Smooth muscle cell (in vitro differentiated cells): Measurements from ENCODE around the gene CIT. TPM values are rescaled to one million over a fixed set of nuclear protein-coding genes. Genes with fewer than 3 reads are reported as not detected.

Source experiments
- DNase-seq: peaks from one replicate; lab custom pipeline; 2025; ENCODE audit not compliant: unreplicated experiment; lab: John Stamatoyannopoulos, UW
- H2AFZ ChIP-seq: fragments of 200-600 bp; sonication (generic); 2 replicates; pipeline ENCODE4 v1.6.0; 2016; ENCODE audit warnings: antibody characterized with exemption, low read depth, mild to moderate bottlenecking
- H3F3A ChIP-seq: fragments of 200-600 bp; sonication (generic); 2 replicates; pipeline ENCODE4 v1.6.0; 2017; ENCODE audit warnings: antibody characterized with exemption, low read depth
- H3K27ac ChIP-seq: fragments of 200-600 bp; sonication (generic); 2 replicates; pipeline ENCODE4 v1.5.1; 2016; ENCODE audit warnings: low read depth, mild to moderate bottlenecking
- H3K27me3 ChIP-seq: fragments of 200-600 bp; sonication (generic); 2 replicates; pipeline ENCODE4 v1.6.1; 2016; ENCODE audit warnings: low read depth, mild to moderate bottlenecking
- H3K36me3 ChIP-seq: fragments of 200-600 bp; sonication (generic); 2 replicates; pipeline ENCODE4 v1.5.1; 2016; ENCODE audit warnings: low read depth
- H3K4me1 ChIP-seq: fragments of 200-600 bp; sonication (generic); 2 replicates; pipeline ENCODE4 v1.5.1; 2016; ENCODE audit warnings: low read depth
- H3K4me2 ChIP-seq: fragments of 200-600 bp; sonication (generic); 2 replicates; pipeline ENCODE4 v1.6.0; 2016; ENCODE audit warnings: mild to moderate bottlenecking
- H3K4me3 ChIP-seq: fragments of 200-600 bp; sonication (generic); 2 replicates; pipeline ENCODE4 v1.5.1; 2016; ENCODE audit warnings: mild to moderate bottlenecking
- H3K79me2 ChIP-seq: fragments of 200-600 bp; sonication (generic); 2 replicates; pipeline ENCODE4 v1.6.0; 2016; ENCODE audit warnings: low read depth, mild to moderate bottlenecking
- H3K9ac ChIP-seq: fragments of 200-600 bp; sonication (generic); 2 replicates; pipeline ENCODE4 v1.6.0; 2016; ENCODE audit warnings: low read depth
- H3K9me3 ChIP-seq: fragments of 200-600 bp; sonication (generic); replicated peaks from 2 replicates; pipeline ENCODE4 v1.5.1; 2016; ENCODE audit warnings: low read depth
- H4K20me1 ChIP-seq: fragments of 200-600 bp; sonication (generic); 2 replicates; pipeline ENCODE4 v1.6.0; 2016; ENCODE audit warnings: low read depth
- WGBS: methylation state at CpG from one replicate; pipeline ENCODE4 v1.1.7; 2016; ENCODE audit warnings: low lambda C conversion rate; 5-methylcytosine and 5-hydroxymethylcytosine counted together
- polyA plus RNA-seq: library from polyadenylated mRNA; unstranded; fragments of >200 nt; fragmentation: Nextera tagmentation; extraction: Ambion mirVana; gene quantifications from 2 replicates; pipeline ENCODE4 v1.2.1, GENCODE V29; 2016
- total RNA-seq: library from RNA; depleted of rRNA; stranded (reverse); fragments of >200 nt; gene quantifications from 2 replicates; pipeline ENCODE4 v1.2.3, GENCODE V29; 2014
- TF ChIP-seq, protein P1 (sequence below): fragments of 200-600 bp; sonication (generic); IDR thresholded peaks from 2 replicates; pipeline ENCODE4 v1.5.1; 2017; ENCODE audit warnings: borderline replicate concordance, mild to moderate bottlenecking, antibody characterized with exemption; ENCODE audit not compliant: insufficient read depth, poor library complexity, severe bottlenecking

The CIT gene, protein sequence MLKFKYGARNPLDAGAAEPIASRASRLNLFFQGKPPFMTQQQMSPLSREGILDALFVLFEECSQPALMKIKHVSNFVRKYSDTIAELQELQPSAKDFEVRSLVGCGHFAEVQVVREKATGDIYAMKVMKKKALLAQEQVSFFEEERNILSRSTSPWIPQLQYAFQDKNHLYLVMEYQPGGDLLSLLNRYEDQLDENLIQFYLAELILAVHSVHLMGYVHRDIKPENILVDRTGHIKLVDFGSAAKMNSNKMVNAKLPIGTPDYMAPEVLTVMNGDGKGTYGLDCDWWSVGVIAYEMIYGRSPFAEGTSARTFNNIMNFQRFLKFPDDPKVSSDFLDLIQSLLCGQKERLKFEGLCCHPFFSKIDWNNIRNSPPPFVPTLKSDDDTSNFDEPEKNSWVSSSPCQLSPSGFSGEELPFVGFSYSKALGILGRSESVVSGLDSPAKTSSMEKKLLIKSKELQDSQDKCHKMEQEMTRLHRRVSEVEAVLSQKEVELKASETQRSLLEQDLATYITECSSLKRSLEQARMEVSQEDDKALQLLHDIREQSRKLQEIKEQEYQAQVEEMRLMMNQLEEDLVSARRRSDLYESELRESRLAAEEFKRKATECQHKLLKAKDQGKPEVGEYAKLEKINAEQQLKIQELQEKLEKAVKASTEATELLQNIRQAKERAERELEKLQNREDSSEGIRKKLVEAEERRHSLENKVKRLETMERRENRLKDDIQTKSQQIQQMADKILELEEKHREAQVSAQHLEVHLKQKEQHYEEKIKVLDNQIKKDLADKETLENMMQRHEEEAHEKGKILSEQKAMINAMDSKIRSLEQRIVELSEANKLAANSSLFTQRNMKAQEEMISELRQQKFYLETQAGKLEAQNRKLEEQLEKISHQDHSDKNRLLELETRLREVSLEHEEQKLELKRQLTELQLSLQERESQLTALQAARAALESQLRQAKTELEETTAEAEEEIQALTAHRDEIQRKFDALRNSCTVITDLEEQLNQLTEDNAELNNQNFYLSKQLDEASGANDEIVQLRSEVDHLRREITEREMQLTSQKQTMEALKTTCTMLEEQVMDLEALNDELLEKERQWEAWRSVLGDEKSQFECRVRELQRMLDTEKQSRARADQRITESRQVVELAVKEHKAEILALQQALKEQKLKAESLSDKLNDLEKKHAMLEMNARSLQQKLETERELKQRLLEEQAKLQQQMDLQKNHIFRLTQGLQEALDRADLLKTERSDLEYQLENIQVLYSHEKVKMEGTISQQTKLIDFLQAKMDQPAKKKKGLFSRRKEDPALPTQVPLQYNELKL (N-terminal part only)
- total RNA-seq (9.1 and 74.2 TPM in 2 replicates), polyA plus RNA-seq (2.0 and 3.2 TPM in 2 replicates)

DNA sequence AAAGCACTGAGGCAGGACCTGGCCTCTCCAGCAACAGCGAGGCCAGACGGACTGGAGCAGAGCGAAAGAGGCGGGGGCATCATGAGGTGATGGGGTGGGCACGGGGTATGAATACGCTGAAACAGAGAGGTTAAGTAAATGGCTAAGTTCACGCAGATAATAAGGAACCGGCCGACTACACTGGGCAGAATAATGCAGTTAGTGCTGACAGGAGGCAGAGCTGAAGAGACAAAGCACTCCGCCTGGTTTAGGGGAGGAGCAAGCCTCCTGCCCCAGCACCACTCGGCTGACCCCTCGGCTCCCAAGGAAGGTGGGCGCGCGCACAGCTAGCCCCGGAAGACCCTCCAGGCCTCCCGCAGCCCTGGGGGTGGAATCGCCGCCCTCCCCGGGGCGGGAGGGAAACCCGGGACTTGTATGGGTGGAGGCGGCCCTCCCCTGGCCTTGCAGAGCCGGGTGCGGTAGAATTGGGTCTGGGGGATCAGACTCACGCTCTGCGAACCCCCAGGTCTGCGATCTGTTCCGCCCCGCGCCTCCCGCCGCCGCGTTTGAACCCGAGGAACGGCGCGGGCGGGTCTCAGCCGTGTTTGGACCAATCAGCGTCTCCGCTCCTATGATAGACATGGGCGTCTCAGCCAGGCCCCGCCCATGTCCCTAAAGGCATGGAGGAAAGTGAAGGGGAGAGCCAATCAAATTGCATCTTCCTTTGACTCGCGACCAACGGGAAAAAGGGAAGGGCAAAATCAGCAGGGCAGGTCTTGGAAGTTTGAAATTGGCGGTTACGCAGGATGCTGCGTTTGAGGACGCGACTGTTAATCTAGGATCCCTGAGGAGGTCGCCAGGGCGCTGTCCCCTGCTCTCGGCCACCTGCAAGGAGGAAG, at the start of gene CIT:
Gene CIT (minus strand): TSS at position 560 of the 878 bp plus-strand sequence. CDS start 1,152 bp downstream, outside the sequence.
- no peaks in the 10 kb centered on the region for H3K9me3 ChIP-seq
- no peaks in the 10 kb centered on the region for H3K79me2 ChIP-seq
- peaks cover 13% of the 10 kb centered on the region for H3K4me1 ChIP-seq
- WGBS: under 1% methylated on average over 47 of the region's 56 CpGs
- H3K27ac ChIP-seq: no peak within 1 kb of the TSS
- H3K4me2 ChIP-seq: peak within 1 kb of the TSS; percentile 90
- H4K20me1 ChIP-seq: no peaks in the 10 kb centered on the region
- TF ChIP-seq, protein P1, sequence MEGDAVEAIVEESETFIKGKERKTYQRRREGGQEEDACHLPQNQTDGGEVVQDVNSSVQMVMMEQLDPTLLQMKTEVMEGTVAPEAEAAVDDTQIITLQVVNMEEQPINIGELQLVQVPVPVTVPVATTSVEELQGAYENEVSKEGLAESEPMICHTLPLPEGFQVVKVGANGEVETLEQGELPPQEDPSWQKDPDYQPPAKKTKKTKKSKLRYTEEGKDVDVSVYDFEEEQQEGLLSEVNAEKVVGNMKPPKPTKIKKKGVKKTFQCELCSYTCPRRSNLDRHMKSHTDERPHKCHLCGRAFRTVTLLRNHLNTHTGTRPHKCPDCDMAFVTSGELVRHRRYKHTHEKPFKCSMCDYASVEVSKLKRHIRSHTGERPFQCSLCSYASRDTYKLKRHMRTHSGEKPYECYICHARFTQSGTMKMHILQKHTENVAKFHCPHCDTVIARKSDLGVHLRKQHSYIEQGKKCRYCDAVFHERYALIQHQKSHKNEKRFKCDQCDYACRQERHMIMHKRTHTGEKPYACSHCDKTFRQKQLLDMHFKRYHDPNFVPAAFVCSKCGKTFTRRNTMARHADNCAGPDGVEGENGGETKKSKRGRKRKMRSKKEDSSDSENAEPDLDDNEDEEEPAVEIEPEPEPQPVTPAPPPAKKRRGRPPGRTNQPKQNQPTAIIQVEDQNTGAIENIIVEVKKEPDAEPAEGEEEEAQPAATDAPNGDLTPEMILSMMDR: no peak
- peaks cover 2% of the 10 kb centered on the region for H3K27me3 ChIP-seq
- no peaks in the 10 kb centered on the region for H3K36me3 ChIP-seq
- peak within 1 kb of the TSS; percentile 100 for H2AFZ ChIP-seq
- no peaks in the 10 kb centered on the region for H3F3A ChIP-seq
- peak within 1 kb of the TSS; percentile 69 for H3K9ac ChIP-seq
- H3K4me3 ChIP-seq: peak within 1 kb of the TSS; percentile 90
- DNase-seq: peak; percentile 40

DNA sequence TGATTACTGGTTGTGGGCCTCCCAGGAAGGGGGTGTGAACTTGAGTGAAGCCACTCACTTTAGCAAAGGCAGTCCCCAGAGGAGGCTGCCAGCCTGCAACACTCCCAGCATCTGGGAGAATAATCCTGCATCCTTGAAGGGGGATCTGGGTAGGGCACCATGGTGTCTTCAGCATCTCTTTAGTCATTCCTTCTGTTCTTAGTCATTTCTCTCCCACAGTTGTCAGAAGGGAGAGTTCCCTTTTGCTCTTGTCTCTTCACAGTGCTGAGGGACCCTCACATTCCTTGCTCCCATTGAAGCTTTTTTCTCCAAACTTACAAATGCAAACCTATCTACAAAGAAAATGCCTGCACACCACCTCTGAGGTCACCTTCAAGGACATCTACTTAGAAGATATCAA, 48.1 kb upstream of the CIT start:
- no peaks in the 10 kb centered on the region for H3K9me3 ChIP-seq
- no peaks in the 10 kb centered on the region for H3K79me2 ChIP-seq
- TF ChIP-seq, protein P1: no peak
- H3K4me1 ChIP-seq: no peaks in the 10 kb centered on the region
- H2AFZ ChIP-seq: no peak overlapping the region
- peaks cover 15% of the 10 kb centered on the region for H3K27me3 ChIP-seq
- H3K27ac ChIP-seq: no peak overlapping the region
- no peak for DNase-seq
- H3K4me3 ChIP-seq: no peak overlapping the region
- no peaks in the 10 kb centered on the region for H3K36me3 ChIP-seq
- no peak overlapping the region for H3K9ac ChIP-seq
- H3F3A ChIP-seq: no peaks in the 10 kb centered on the region
- H3K4me2 ChIP-seq: no peak overlapping the region
- H4K20me1 ChIP-seq: no peaks in the 10 kb centered on the region

DNA sequence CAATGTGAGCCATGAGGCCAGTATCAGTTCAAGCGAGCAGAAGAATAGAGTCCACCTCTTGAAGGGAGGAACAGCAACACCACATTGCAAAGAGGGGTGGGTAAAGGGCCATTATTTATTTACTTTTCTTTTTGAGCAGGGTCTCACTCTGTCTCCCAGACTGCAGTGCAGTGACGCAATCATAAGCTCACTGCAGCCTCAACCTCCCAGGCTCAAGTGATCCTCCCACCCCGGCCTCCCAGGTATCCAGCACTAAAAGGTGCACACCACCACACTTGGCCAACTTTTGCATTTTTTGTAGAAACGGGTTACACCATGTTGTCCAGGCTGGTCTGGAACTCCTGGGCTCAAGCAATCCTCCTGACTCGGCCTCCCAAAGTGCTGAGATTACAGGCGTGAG, 42.9 kb upstream of the CIT start:
- H4K20me1 ChIP-seq: no peaks in the 10 kb centered on the region
- no peaks in the 10 kb centered on the region for H3K36me3 ChIP-seq
- H3K4me3 ChIP-seq: no peak overlapping the region
- H3K4me1 ChIP-seq: no peaks in the 10 kb centered on the region
- H3K27ac ChIP-seq: no peak overlapping the region
- H2AFZ ChIP-seq: no peak overlapping the region
- no peak for DNase-seq
- WGBS: 93% methylated on average over 6 of the region's 6 CpGs
- H3K79me2 ChIP-seq: no peaks in the 10 kb centered on the region
- peaks cover 14% of the 10 kb centered on the region for H3K27me3 ChIP-seq
- no peaks in the 10 kb centered on the region for H3F3A ChIP-seq
- H3K9ac ChIP-seq: no peak overlapping the region
- no peaks in the 10 kb centered on the region for H3K9me3 ChIP-seq
- no peak overlapping the region for H3K4me2 ChIP-seq
- TF ChIP-seq, protein P1: no peak
